PC-9 (cell line): ENCODE measurements around the gene MFF. TPM values are rescaled to one million over a fixed set of nuclear protein-coding genes. Genes with fewer than 3 reads are reported as not detected.
A peak's percentile ranks its signal among the peaks of the same experiment; 100 is the strongest.

Experiments
- BruUV-seq: library from RNA; stranded (reverse); fragments of 400-500 nt; replicated peaks from 2 replicates; lab custom pipeline; 2021; lab: Mats Ljungman, UMichigan
- CTCF ChIA-PET: fragments of 300-600 bp; sonication (Branson Sonifier 250); formaldehyde crosslinking; loops from one replicate; lab custom pipeline; 2022; ENCODE audit warnings: antibody characterized with exemption; lab: Charles Lee
- POLR2A ChIA-PET: fragments of 300-600 bp; sonication (Branson Sonifier 250); formaldehyde crosslinking; loops from one replicate; lab custom pipeline; 2022; ENCODE audit warnings: antibody characterized with exemption; ENCODE audit not compliant: unreplicated experiment; lab: Charles Lee
- DNase-seq, 2 experiments: peaks; one replicate each; pipeline versions ENCODE4 v3.0.0 to v3.0.0-alpha.2; 2015 to 2022; ENCODE audit warnings: mixed read lengths in 1 of 2
- H2AFZ ChIP-seq: fragments of 200-600 bp; sonication (generic); 2 replicates; pipeline ENCODE4 v1.8.1; 2017; ENCODE audit warnings: antibody characterized with exemption
- H3F3A ChIP-seq: fragments of 200-600 bp; sonication (generic); 2 replicates; pipeline ENCODE4 v1.8.1; 2017; ENCODE audit warnings: antibody characterized with exemption, mild to moderate bottlenecking, low read depth; ENCODE audit not compliant: insufficient read depth
- H3K27ac ChIP-seq: fragments of 200-600 bp; sonication (generic); 2 replicates; pipeline ENCODE4 v1.6.1; 2016; ENCODE audit warnings: mixed run types
- H3K27me3 ChIP-seq: fragments of 200-600 bp; sonication (generic); 2 replicates; pipeline ENCODE4 v1.6.1; 2016; ENCODE audit warnings: low read depth, mixed run types; ENCODE audit not compliant: insufficient read depth
- H3K36me3 ChIP-seq: fragments of 200-600 bp; sonication (generic); 2 replicates; pipeline ENCODE4 v1.6.1; 2016; ENCODE audit warnings: low read depth, mixed run types
- H3K4me1 ChIP-seq: fragments of 200-600 bp; sonication (generic); replicated peaks from 2 replicates; pipeline ENCODE4 v1.6.1; 2016; ENCODE audit warnings: mixed run types; ENCODE audit not compliant: insufficient read depth
- H3K4me2 ChIP-seq: fragments of 200-600 bp; sonication (generic); 2 replicates; pipeline ENCODE4 v1.6.1; 2017; ENCODE audit warnings: mixed run types
- H3K4me3 ChIP-seq: fragments of 200-600 bp; sonication (generic); 2 replicates; pipeline ENCODE4 v1.6.1; 2016; ENCODE audit warnings: mixed run types
- H3K79me2 ChIP-seq: fragments of 200-600 bp; sonication (generic); 2 replicates; pipeline ENCODE4 v1.6.1; 2017; ENCODE audit warnings: low read depth, mixed run types
- H3K9me2 ChIP-seq: fragments of 200-600 bp; sonication (generic); 2 replicates; pipeline ENCODE4 v1.8.1; 2017; ENCODE audit warnings: mild to moderate bottlenecking; ENCODE audit not compliant: insufficient read depth
- H3K9me3 ChIP-seq: fragments of 200-600 bp; sonication (generic); 2 replicates; pipeline ENCODE4 v1.8.1; 2016; ENCODE audit warnings: low read depth; ENCODE audit not compliant: insufficient read depth
- H4K20me1 ChIP-seq: fragments of 200-600 bp; sonication (generic); 2 replicates; pipeline ENCODE4 v1.8.1; 2017; ENCODE audit not compliant: insufficient read depth
- CTCF ChIP-seq: fragments of 200-600 bp; sonication (generic); conservative IDR thresholded peaks from 2 replicates; pipeline ENCODE4 v1.6.1; 2017; ENCODE audit warnings: mixed run types, antibody characterized with exemption, mild to moderate bottlenecking, moderate library complexity
- EZH2 ChIP-seq: fragments of 200-600 bp; sonication (generic); IDR thresholded peaks from 2 replicates; pipeline ENCODE4 v1.8.0; 2017; ENCODE audit warnings: antibody characterized with exemption, low read depth
- intact Hi-C: fragments of 100-400 bp; cut with micrococcal nuclease; formaldehyde crosslinking; loops from one replicate; pipeline ENCODE4 v1.10.0; 2022; ENCODE audit not compliant: unreplicated experiment
- total RNA-seq: library from RNA; stranded (reverse); gene quantifications from 2 replicates; pipeline ENCODE4 v1.2.3, GENCODE V29; 2021

MFF gene
- total RNA-seq, 1 experiment from 2014 or later: 144 TPM

GRCh38 chr2:227388537-227389011 lies 63.5 kb downstream of the MFF start:
- intact Hi-C loops: no loop called here
- no peaks in the 10 kb centered on the region for H3K27me3 ChIP-seq
- H3K79me2 ChIP-seq: no peaks in the 10 kb centered on the region
- no TSS peak for BruUV-seq
- peaks cover 5% of the 10 kb centered on the region; the same call in 1 of the 2 replicates for H3K9me3 ChIP-seq
- H2AFZ ChIP-seq: no peak overlapping the region
- peaks cover 54% of the 10 kb centered on the region for H3K4me1 ChIP-seq
- TF ChIP-seq EZH2 (no peak), CTCF (no peak)
- H3K4me2 ChIP-seq: peak overlapping the region; percentile 55
- ChIA-PET POLR2A (interaction anchor here (0.5 kb wide), 2 partner anchors 80 to 453 kb away, joined by 8 to 9 read pairs; no protein-coding TSS in a partner anchor), CTCF (interaction anchor here (0.6 kb wide), 1 partner anchor 390 kb away, joined by 9 read pairs; no protein-coding TSS in a partner anchor)
- DNase-seq: peak; percentile 56 to 93
- peaks cover 28% of the 10 kb centered on the region for H3F3A ChIP-seq
- H3K4me3 ChIP-seq: no peak overlapping the region
- no peaks in the 10 kb centered on the region for H4K20me1 ChIP-seq
- H3K27ac ChIP-seq: peak overlapping the region; percentile 99
- H3K9me2 ChIP-seq: no peaks in the 10 kb centered on the region
- no peaks in the 10 kb centered on the region for H3K36me3 ChIP-seq

GRCh38 chr2:227389231-227389630 lies 64.2 kb downstream of the MFF start:
- POLR2A ChIA-PET: no interaction called here
- Histone ChIP-seq H3K9me3 (peaks cover 5% of the 10 kb centered on the region; the same call in 1 of the 2 replicates), H3F3A (peaks cover 28% of the 10 kb centered on the region), H3K27ac (peak overlapping the region; percentile 99), H3K36me3 (no peaks in the 10 kb centered on the region), H3K4me3 (no peak overlapping the region), H4K20me1 (no peaks in the 10 kb centered on the region), H3K4me1 (peaks cover 54% of the 10 kb centered on the region), H2AFZ (no peak overlapping the region), H3K4me2 (peak overlapping the region; percentile 55), H3K9me2 (no peaks in the 10 kb centered on the region), H3K27me3 (no peaks in the 10 kb centered on the region), H3K79me2 (no peaks in the 10 kb centered on the region)
- CTCF ChIA-PET: no interaction called here
- TF ChIP-seq CTCF: no peak
- DNase-seq: no peak
- intact Hi-C loops: no loop called here
- TSS peak; percentile 68 for BruUV-seq

- Histone ChIP-seq H3K36me3 (no peaks in the 10 kb centered on the region), H2AFZ (no peak overlapping the region), H4K20me1 (no peaks in the 10 kb centered on the region), H3K4me2 (no peak overlapping the region), H3K27me3 (no peaks in the 10 kb centered on the region), H3K79me2 (no peaks in the 10 kb centered on the region), H3K27ac (peak overlapping the region; percentile 99), H3F3A (peaks cover 28% of the 10 kb centered on the region), H3K9me2 (no peaks in the 10 kb centered on the region), H3K9me3 (peaks cover 5% of the 10 kb centered on the region; the same call in 1 of the 2 replicates), H3K4me1 (peaks cover 54% of the 10 kb centered on the region), H3K4me3 (no peak overlapping the region)
- intact Hi-C loops: no loop called here
- DNase-seq: no peak
- POLR2A ChIA-PET: no interaction called here
- TF ChIP-seq EZH2: no peak
- no peak for TF ChIP-seq CTCF
- CTCF ChIA-PET: no interaction called here
- BruUV-seq: no TSS peak
Observed at GRCh38 chr2:227389661-227390060, 64.6 kb downstream of the MFF start.
